NB4 (cell line): ENCODE results near the gene HIGD2A.

ENCODE experiments used
- CTCF ChIP-seq: IDR thresholded peaks from one replicate; pipeline ENCODE4 v1.5.1; 2012; ENCODE audit warnings: low read depth, low read length
- MAX ChIP-seq: IDR thresholded peaks from 2 replicates; pipeline ENCODE4 v1.6.1; 2011; ENCODE audit warnings: low read depth, low read length
- MYC ChIP-seq: IDR thresholded peaks from 2 replicates; pipeline ENCODE4 v1.6.1; 2011; ENCODE audit warnings: low read depth, low read length
- POLR2A ChIP-seq: IDR thresholded peaks from 2 replicates; pipeline ENCODE4 v1.6.1; 2011; ENCODE audit warnings: mild to moderate bottlenecking; ENCODE audit not compliant: insufficient read length; ENCODE audit errors: extremely low read depth

GRCh38 chr5:176418251-176418650 is 29.7 kb downstream of the HIGD2A start:
- TF ChIP-seq CTCF (no peak), POLR2A (no peak), MAX (no peak), MYC (no peak)
